ENCODE measurements around the gene LAMA2. TPM values are rescaled to one million over a fixed set of nuclear protein-coding genes. Genes with fewer than 3 reads are reported as not detected.

The LAMA2 gene
- total RNA-seq, 3 donors from 2014 or later (not counting 1 experiment from before 2014, with no cell fraction given), result 2.1 to 5.3 (median 3.6) TPM

DNA sequence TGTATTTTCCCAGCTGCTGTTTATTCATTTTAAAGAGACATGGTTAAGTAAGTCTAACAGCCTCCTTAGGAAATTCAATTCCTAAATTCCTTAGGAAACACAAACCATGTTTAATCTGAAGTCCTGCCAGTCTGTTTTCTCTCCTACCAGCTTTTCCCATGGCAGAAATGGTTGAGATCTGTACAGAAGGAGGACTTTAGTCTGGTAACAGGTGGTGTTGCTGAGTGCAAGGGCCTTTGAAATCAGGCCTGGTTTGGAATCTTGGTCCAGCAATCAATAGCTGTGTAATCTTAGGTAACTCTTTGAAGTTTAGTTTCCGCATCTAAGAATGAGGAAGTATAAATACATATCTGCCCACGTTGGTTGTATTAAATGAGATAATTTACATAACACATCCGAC, 232.5 kb downstream of the LAMA2 start:
- ATAC-seq, result no peak
- Mint-ChIP-seq H3K4me3 (no peak overlapping the region), H3K27me3 (ENCODE audit: low read depth in 2 of 2) (peaks cover 11 to 19% of the 10 kb centered on the region in 2 donors), H3K27ac (no peak overlapping the region), H3K9me3 (no peaks in the 10 kb centered on the region), H3K36me3 (no peaks in the 10 kb centered on the region), H3K4me1 (no peaks in the 10 kb centered on the region)
- no CpG with 5 or more reads among the region's 3 CpGs for WGBS (ENCODE audit: insufficient coverage)
- intact Hi-C loops (cut with micrococcal nuclease), result no loop called here
- no peaks in the 10 kb centered on the region for H3K4me1 ChIP-seq (ENCODE audit: control insufficient read depth, insufficient read depth, low read length)
- DNase-seq, result no peak
- H3K27ac ChIP-seq (ENCODE audit: low read length), result no peak overlapping the region
- no peaks in the 10 kb centered on the region for H3K9me3 ChIP-seq (ENCODE audit: control insufficient read depth, insufficient read depth, low read length)
- H3K27me3 ChIP-seq (ENCODE audit: control insufficient read depth, insufficient read depth, low read length), result peaks cover 6% of the 10 kb centered on the region
- no peak overlapping the region for H3K4me3 ChIP-seq (ENCODE audit: low read length)
- no peaks in the 10 kb centered on the region for H3K36me3 ChIP-seq (ENCODE audit: control insufficient read depth, insufficient read depth, low read length)
- TF ChIP-seq, protein P1, sequence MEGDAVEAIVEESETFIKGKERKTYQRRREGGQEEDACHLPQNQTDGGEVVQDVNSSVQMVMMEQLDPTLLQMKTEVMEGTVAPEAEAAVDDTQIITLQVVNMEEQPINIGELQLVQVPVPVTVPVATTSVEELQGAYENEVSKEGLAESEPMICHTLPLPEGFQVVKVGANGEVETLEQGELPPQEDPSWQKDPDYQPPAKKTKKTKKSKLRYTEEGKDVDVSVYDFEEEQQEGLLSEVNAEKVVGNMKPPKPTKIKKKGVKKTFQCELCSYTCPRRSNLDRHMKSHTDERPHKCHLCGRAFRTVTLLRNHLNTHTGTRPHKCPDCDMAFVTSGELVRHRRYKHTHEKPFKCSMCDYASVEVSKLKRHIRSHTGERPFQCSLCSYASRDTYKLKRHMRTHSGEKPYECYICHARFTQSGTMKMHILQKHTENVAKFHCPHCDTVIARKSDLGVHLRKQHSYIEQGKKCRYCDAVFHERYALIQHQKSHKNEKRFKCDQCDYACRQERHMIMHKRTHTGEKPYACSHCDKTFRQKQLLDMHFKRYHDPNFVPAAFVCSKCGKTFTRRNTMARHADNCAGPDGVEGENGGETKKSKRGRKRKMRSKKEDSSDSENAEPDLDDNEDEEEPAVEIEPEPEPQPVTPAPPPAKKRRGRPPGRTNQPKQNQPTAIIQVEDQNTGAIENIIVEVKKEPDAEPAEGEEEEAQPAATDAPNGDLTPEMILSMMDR (IDR thresholded peaks at IDR 0.05), result no peak

DNA sequence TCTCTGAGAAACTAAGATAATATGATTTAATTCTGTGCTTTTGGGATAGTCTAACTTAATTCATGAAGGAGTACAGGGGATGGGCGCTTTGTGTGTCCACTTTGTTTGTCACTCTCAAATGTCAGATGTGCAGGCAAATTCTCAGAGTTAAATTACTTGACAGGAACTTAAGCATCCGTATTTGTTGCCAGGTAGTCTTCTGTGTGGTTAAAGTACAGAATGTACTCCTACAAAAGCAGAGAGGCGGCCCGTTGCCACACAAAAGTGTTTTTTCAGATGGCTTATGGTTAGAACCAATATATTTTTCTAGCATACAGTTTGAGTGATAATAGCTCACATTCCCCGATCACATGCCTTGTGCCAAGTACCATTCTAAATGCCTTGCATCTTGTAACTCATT, 234.4 kb downstream of the LAMA2 start:
- no peaks in the 10 kb centered on the region for H3K9me3 Mint-ChIP-seq
- peaks cover 10 to 21% of the 10 kb centered on the region in 2 donors for H3K27me3 Mint-ChIP-seq (ENCODE audit: low read depth in 2 of 2)
- TF ChIP-seq, protein P1 (IDR thresholded peaks at IDR 0.05), result no peak
- no peaks in the 10 kb centered on the region for H3K9me3 ChIP-seq (ENCODE audit: control insufficient read depth, insufficient read depth, low read length)
- H3K27ac Mint-ChIP-seq, result no peak overlapping the region
- H3K36me3 Mint-ChIP-seq, result no peaks in the 10 kb centered on the region
- H3K4me1 Mint-ChIP-seq, result no peaks in the 10 kb centered on the region
- intact Hi-C loops (cut with micrococcal nuclease), result no loop called here
- 87% methylated on average over 4 of the region's 5 CpGs for WGBS (ENCODE audit: insufficient coverage)
- no peak overlapping the region for H3K27ac ChIP-seq (ENCODE audit: low read length)
- ATAC-seq, result no peak
- no peak for DNase-seq
- H3K4me3 Mint-ChIP-seq, result no peak overlapping the region
- H3K36me3 ChIP-seq (ENCODE audit: control insufficient read depth, insufficient read depth, low read length), result no peaks in the 10 kb centered on the region
- peaks cover 3% of the 10 kb centered on the region for H3K27me3 ChIP-seq (ENCODE audit: control insufficient read depth, insufficient read depth, low read length)
- no peak overlapping the region for H3K4me3 ChIP-seq (ENCODE audit: low read length)
- no peaks in the 10 kb centered on the region for H3K4me1 ChIP-seq (ENCODE audit: control insufficient read depth, insufficient read depth, low read length)

DNA sequence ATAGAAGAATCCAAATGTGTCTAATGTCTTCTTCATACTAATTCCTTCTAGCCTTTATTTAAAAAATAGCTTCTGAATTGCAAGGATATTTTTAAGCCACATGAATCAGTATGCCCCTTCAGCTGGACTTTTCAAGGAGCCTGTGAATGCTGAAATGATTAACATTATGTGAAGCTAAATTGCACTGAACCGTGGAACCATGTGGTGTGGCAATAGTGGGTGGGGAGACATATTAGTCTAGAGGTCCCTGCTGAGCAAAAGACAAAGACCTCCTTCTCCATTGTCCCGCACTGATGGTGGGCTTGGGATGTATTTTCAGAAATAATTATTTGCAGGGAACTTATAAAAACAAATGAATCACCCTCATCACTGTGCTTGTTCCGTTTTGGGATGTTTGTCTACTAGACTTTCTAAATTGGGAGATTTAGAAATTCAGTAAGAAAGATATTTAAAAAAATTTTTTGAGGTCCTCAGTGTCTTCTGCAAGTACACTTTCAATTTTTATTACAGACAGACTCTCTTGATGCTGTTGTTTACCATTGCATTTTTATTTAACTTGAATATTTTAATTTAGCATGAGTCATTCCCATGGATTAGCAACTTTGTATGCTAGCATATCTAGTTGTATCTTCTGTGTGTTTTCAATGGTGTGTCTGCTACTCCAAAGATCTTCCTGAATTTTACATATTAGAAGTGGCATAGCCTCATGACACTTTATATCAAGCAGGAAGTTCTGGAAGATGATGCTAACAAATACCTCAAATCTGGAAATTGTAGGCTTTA, 238.1 kb downstream of the LAMA2 start:
- 81% methylated on average over 1 of the region's 3 CpGs for WGBS (ENCODE audit: insufficient coverage)
- no peak for ATAC-seq
- Histone ChIP-seq H3K27me3 (ENCODE audit: control insufficient read depth, insufficient read depth, low read length) (no peaks in the 10 kb centered on the region), H3K9me3 (ENCODE audit: control insufficient read depth, insufficient read depth, low read length) (no peaks in the 10 kb centered on the region), H3K4me1 (ENCODE audit: control insufficient read depth, insufficient read depth, low read length) (no peaks in the 10 kb centered on the region), H3K27ac (ENCODE audit: low read length) (no peak overlapping the region), H3K4me3 (ENCODE audit: low read length) (no peak overlapping the region), H3K36me3 (ENCODE audit: control insufficient read depth, insufficient read depth, low read length) (no peaks in the 10 kb centered on the region)
- no peaks in the 10 kb centered on the region for H3K36me3 Mint-ChIP-seq
- no peak for DNase-seq
- H3K27me3 Mint-ChIP-seq (ENCODE audit: low read depth in 2 of 2), result peaks cover 2 to 20% of the 10 kb centered on the region in 2 donors
- no peak overlapping the region for H3K27ac Mint-ChIP-seq
- H3K4me3 Mint-ChIP-seq, result no peak overlapping the region
- intact Hi-C loops (cut with micrococcal nuclease), result no loop called here
- no peaks in the 10 kb centered on the region for H3K9me3 Mint-ChIP-seq
- no peaks in the 10 kb centered on the region for H3K4me1 Mint-ChIP-seq
- TF ChIP-seq, protein P1 (IDR thresholded peaks at IDR 0.05), result no peak

- no peak overlapping the region for H3K4me3 ChIP-seq (ENCODE audit: low read length)
- WGBS (ENCODE audit: insufficient coverage), result no CpG with 5 or more reads among the region's 1 CpG
- no peaks in the 10 kb centered on the region for H3K9me3 ChIP-seq (ENCODE audit: control insufficient read depth, insufficient read depth, low read length)
- H3K36me3 ChIP-seq (ENCODE audit: control insufficient read depth, insufficient read depth, low read length), result no peaks in the 10 kb centered on the region
- no peaks in the 10 kb centered on the region for H3K4me1 Mint-ChIP-seq
- intact Hi-C loops (cut with micrococcal nuclease), result no loop called here
- no peak overlapping the region for H3K27ac Mint-ChIP-seq
- no peaks in the 10 kb centered on the region for H3K9me3 Mint-ChIP-seq
- TF ChIP-seq, protein P1 (IDR thresholded peaks at IDR 0.05), result no peak
- H3K4me3 Mint-ChIP-seq, result no peak overlapping the region
- no peaks in the 10 kb centered on the region for H3K4me1 ChIP-seq (ENCODE audit: control insufficient read depth, insufficient read depth, low read length)
- DNase-seq, result no peak
- no peak overlapping the region for H3K27ac ChIP-seq (ENCODE audit: low read length)
- no peak for ATAC-seq
- H3K27me3 ChIP-seq (ENCODE audit: control insufficient read depth, insufficient read depth, low read length), result no peaks in the 10 kb centered on the region
- H3K36me3 Mint-ChIP-seq, result no peaks in the 10 kb centered on the region
- H3K27me3 Mint-ChIP-seq (ENCODE audit: low read depth in 2 of 2), result peaks cover 2 to 18% of the 10 kb centered on the region in 2 donors
Measured at GRCh38 chr6:129124347-129124746, 241.4 kb downstream of the LAMA2 start.
